Skeletal muscle tissue (tissue), 4 donors: ENCODE measurements around the gene QSOX1. TPM values are rescaled to one million over a fixed set of nuclear protein-coding genes. Genes with fewer than 3 reads are reported as not detected.

Experiments
- H3K27ac ChIP-seq: one replicate; pipeline ENCODE4 v1.7.0; 2013; ENCODE audit warnings: mild to moderate bottlenecking, low read depth, low read length, inconsistent platforms
- H3K27me3 ChIP-seq, 3 donors: one replicate each; pipeline ENCODE4 v1.7.0; 2013; ENCODE audit warnings: low read length in 3 of 3; ENCODE audit not compliant: control insufficient read depth in 3 of 3, insufficient read depth in 3 of 3
- H3K36me3 ChIP-seq, 3 donors: one replicate each; pipeline ENCODE4 v1.7.0; 2013; ENCODE audit warnings: low read length in 3 of 3; ENCODE audit not compliant: control insufficient read depth in 3 of 3, insufficient read depth in 3 of 3
- H3K4me1 ChIP-seq, 3 donors: one replicate each; pipeline ENCODE4 v1.7.0; 2013; ENCODE audit warnings: low read length in 3 of 3, mild to moderate bottlenecking in 3 of 3; ENCODE audit not compliant: control insufficient read depth in 3 of 3, insufficient read depth in 3 of 3
- H3K4me3 ChIP-seq, 3 donors: one replicate each; pipeline ENCODE4 v1.7.0; 2013; ENCODE audit warnings: low read length in 3 of 3
- H3K9ac ChIP-seq, 3 donors: one replicate each; pipeline ENCODE4 v1.7.0; 2013; ENCODE audit warnings: low read length in 3 of 3, mild to moderate bottlenecking in 3 of 3, moderate library complexity in 2 of 3, low read depth in 1 of 3
- H3K9me3 ChIP-seq, 3 donors: one replicate each; pipeline ENCODE4 v1.7.0; 2013; ENCODE audit warnings: low read length in 3 of 3; ENCODE audit not compliant: control insufficient read depth in 3 of 3
- total RNA-seq: library from RNA; depleted of rRNA; stranded (reverse); fragments of >200 nt; gene quantifications from one replicate; pipeline ENCODE4 v1.2.3, GENCODE V29; 2014
- donor health status: Osteomylitis.

QSOX1 gene
- total RNA-seq, result 4.2 TPM

GRCh38 chr1:180154325-180155181 is at the start of gene QSOX1:
Gene QSOX1 (plus strand): TSS chr1:180154869. CDS start chr1:180154908, 39 bp downstream.
- Histone ChIP-seq H3K9me3 (no peaks in the 10 kb centered on the region), H3K4me3 (peak within 1 kb of the TSS; percentile 90 to 99 (median 99)), H3K27ac (peak within 1 kb of the TSS; percentile 89), H3K9ac (peak within 1 kb of the TSS; percentile 76 to 97 (median 96)), H3K4me1 (peaks cover 22 to 45% (median 24%) of the 10 kb centered on the region in 3 donors), H3K36me3 (no peaks in the 10 kb centered on the region), H3K27me3 (no peaks in the 10 kb centered on the region)

- Histone ChIP-seq H3K27ac (no peak overlapping the region), H3K4me3 (no peak overlapping the region), H3K9me3 (no peaks in the 10 kb centered on the region), H3K4me1 (no peaks in the 10 kb centered on the region), H3K36me3 (peaks cover 17 to 39% (median 31%) of the 10 kb centered on the region in 3 donors), H3K27me3 (no peaks in the 10 kb centered on the region), H3K9ac (no peak overlapping the region)
These were observed 42.6 kb upstream of the QSOX1 start for GRCh38 chr1:180112091-180112490.

GRCh38 chr1:180112984-180113647 is 41.6 kb upstream of the QSOX1 start:
- Histone ChIP-seq H3K9ac (no peak overlapping the region), H3K27ac (no peak overlapping the region), H3K36me3 (peaks cover 17 to 39% (median 31%) of the 10 kb centered on the region in 3 donors)

GRCh38 chr1:180114396-180114945 is 40.2 kb upstream of the QSOX1 start:
- Histone ChIP-seq H3K9ac (no peak overlapping the region), H3K36me3 (peaks cover 17 to 39% (median 28%) of the 10 kb centered on the region in 3 donors), H3K27ac (no peak overlapping the region), H3K4me1 (no peaks in the 10 kb centered on the region), H3K9me3 (no peaks in the 10 kb centered on the region), H3K4me3 (no peak overlapping the region), H3K27me3 (no peaks in the 10 kb centered on the region)

More at GRCh38 chr1:180112984-180113647, 41.6 kb upstream of the QSOX1 start:
- no peaks in the 10 kb centered on the region for H3K9me3 ChIP-seq
- no peak overlapping the region for H3K4me3 ChIP-seq
- H3K4me1 ChIP-seq, result no peaks in the 10 kb centered on the region
- no peaks in the 10 kb centered on the region for H3K27me3 ChIP-seq

- H3K4me1 ChIP-seq, result no peaks in the 10 kb centered on the region
- peaks cover 2 to 19% (median 9%) of the 10 kb centered on the region in 3 donors for H3K36me3 ChIP-seq
- H3K9me3 ChIP-seq, result no peaks in the 10 kb centered on the region
- H3K27ac ChIP-seq, result no peak overlapping the region
- H3K4me3 ChIP-seq, result no peak overlapping the region
- no peaks in the 10 kb centered on the region for H3K27me3 ChIP-seq
- no peak overlapping the region for H3K9ac ChIP-seq
These were observed 37.5 kb upstream of the QSOX1 start for GRCh38 chr1:180116964-180117763.

GRCh38 chr1:180117764-180118116 is 36.9 kb upstream of the QSOX1 start:
- no peak overlapping the region for H3K9ac ChIP-seq
- no peak overlapping the region for H3K27ac ChIP-seq
- no peaks in the 10 kb centered on the region for H3K9me3 ChIP-seq
- H3K27me3 ChIP-seq, result no peaks in the 10 kb centered on the region
- no peak overlapping the region for H3K4me3 ChIP-seq
- peaks cover 2 to 14% (median 3%) of the 10 kb centered on the region in 3 donors for H3K36me3 ChIP-seq
- H3K4me1 ChIP-seq, result no peaks in the 10 kb centered on the region

- H3K4me1 ChIP-seq, result no peaks in the 10 kb centered on the region
- H3K36me3 ChIP-seq, result peaks cover 0 to 8% (median 0%) of the 10 kb centered on the region in 3 donors
- no peaks in the 10 kb centered on the region for H3K9me3 ChIP-seq
- no peak overlapping the region for H3K4me3 ChIP-seq
- no peak overlapping the region for H3K9ac ChIP-seq
- no peak overlapping the region for H3K27ac ChIP-seq
- no peaks in the 10 kb centered on the region for H3K27me3 ChIP-seq
These were observed 34.8 kb upstream of the QSOX1 start for GRCh38 chr1:180119837-180120236.

- no peaks in the 10 kb centered on the region for H3K4me1 ChIP-seq
- no peak overlapping the region for H3K9ac ChIP-seq
- no peak overlapping the region for H3K27ac ChIP-seq
- H3K4me3 ChIP-seq, result no peak overlapping the region
- no peaks in the 10 kb centered on the region for H3K9me3 ChIP-seq
- no peaks in the 10 kb centered on the region for H3K36me3 ChIP-seq
- no peaks in the 10 kb centered on the region for H3K27me3 ChIP-seq
These were observed 31.2 kb upstream of the QSOX1 start for GRCh38 chr1:180123463-180123936.

- Histone ChIP-seq H3K27ac (no peak overlapping the region), H3K27me3 (peaks cover 0 to 6% (median 3%) of the 10 kb centered on the region in 3 donors), H3K9me3 (no peaks in the 10 kb centered on the region), H3K4me1 (no peaks in the 10 kb centered on the region), H3K9ac (no peak overlapping the region), H3K36me3 (no peaks in the 10 kb centered on the region), H3K4me3 (no peak overlapping the region)
These were observed 24.0 kb upstream of the QSOX1 start for GRCh38 chr1:180130651-180131050.
